Right ventricle myocardium inferior (tissue), 1 donor: Measurements from ENCODE around the gene SUMF2. TPM values are rescaled to one million over a fixed set of nuclear protein-coding genes. Genes with fewer than 3 reads are reported as not detected.

ENCODE experiments used
- total RNA-seq: library from RNA; stranded (reverse); fragmentation: NEBNext Ultra II Directional; extraction: Animal tissue kit (Norgen Biotek cat#: 25700); gene quantifications from one replicate; pipeline ENCODE4 v1.2.1, GENCODE V29; 2021
- donor health status: DM: no; HTN: yes; CAD: no; lungs with severe emphysema.

SUMF2 gene
- total RNA-seq, 1 donor from 2014 or later, result 33.1 TPM

Other genes with a start within 250 kb of the SUMF2 start
- gene SEPTIN14, start 201.5 kb upstream of the SUMF2 start, total RNA-seq, result not detected
- 2.9 TPM for gene ZNF713, start 176.8 kb upstream of the SUMF2 start, total RNA-seq
- 20.8 TPM for gene MRPS17, start 112.4 kb upstream of the SUMF2 start, total RNA-seq
- 348 TPM for gene NIPSNAP2, start 99.7 kb upstream of the SUMF2 start, total RNA-seq
- gene PSPH, start 12.8 kb upstream of the SUMF2 start, total RNA-seq, result 10.6 TPM
- 67.9 TPM for gene CCT6A, start 12.5 kb upstream of the SUMF2 start, total RNA-seq
- 31.2 TPM for gene PHKG1, start 28.7 kb downstream of the SUMF2 start, total RNA-seq
- 493 TPM for gene CHCHD2, start 42.2 kb downstream of the SUMF2 start, total RNA-seq
- not detected for gene NUPR2, start 52.1 kb downstream of the SUMF2 start, total RNA-seq